PC-3 (cell line): ENCODE results near the gene LRRTM4. TPM values are rescaled to one million over a fixed set of nuclear protein-coding genes. Genes with fewer than 3 reads are reported as not detected.

Experiments used
- ATAC-seq: fragments of 200-7000 bp; cut with Tn5 transposase; 2 replicates; pipeline ENCODE4 v1.9.1; 2020; ENCODE audit warnings: mild to moderate bottlenecking, moderate library complexity
- BruUV-seq: library from RNA; stranded (reverse); fragments of 400-500 nt; replicated peaks from 2 replicates; lab custom pipeline; 2021; lab: Mats Ljungman, UMichigan
- CTCF ChIA-PET: fragments of 300-600 bp; sonication (Branson Sonifier 250); formaldehyde crosslinking; loops from one replicate; lab custom pipeline; 2022; ENCODE audit warnings: antibody characterized with exemption; lab: Charles Lee
- POLR2A ChIA-PET: fragments of 300-600 bp; sonication (Branson Sonifier 250); formaldehyde crosslinking; loops from one replicate; lab custom pipeline; 2022; ENCODE audit warnings: antibody characterized with exemption; ENCODE audit not compliant: unreplicated experiment; lab: Charles Lee
- DNase-seq: peaks from one replicate; pipeline ENCODE4 v3.0.0-alpha.2; 2015
- H2AFZ ChIP-seq: fragments of 300-600 bp; sonication (generic); 2 replicates; pipeline ENCODE4 v1.6.0; 2016; ENCODE audit warnings: antibody characterized with exemption, low read length
- H3F3A ChIP-seq: fragments of 300-600 bp; sonication (generic); one replicate; pipeline ENCODE4 v1.6.0; 2017; ENCODE audit warnings: antibody characterized with exemption, low read length, control low read depth, mild to moderate bottlenecking; ENCODE audit not compliant: unreplicated experiment
- H3K27ac ChIP-seq: fragments of 300-600 bp; sonication (generic); 2 replicates; pipeline ENCODE4 v1.5.1; 2016; ENCODE audit warnings: mild to moderate bottlenecking, low read length
- H3K27me3 ChIP-seq: fragments of 300-600 bp; sonication (generic); 2 replicates; pipeline ENCODE4 v1.6.1; 2016; ENCODE audit warnings: low read length, mixed read lengths
- H3K36me3 ChIP-seq: fragments of 300-600 bp; sonication (generic); 2 replicates; pipeline ENCODE4 v1.6.1; 2016; ENCODE audit warnings: low read depth, mixed run types, low read length, mixed read lengths
- H3K4me1 ChIP-seq: fragments of 300-600 bp; sonication (generic); 2 replicates; pipeline ENCODE4 v1.5.1; 2016; ENCODE audit warnings: low read length; ENCODE audit not compliant: insufficient read depth
- H3K4me2 ChIP-seq: fragments of 300-600 bp; sonication (generic); 2 replicates; pipeline ENCODE4 v1.6.0; 2016; ENCODE audit warnings: low read length
- H3K4me3 ChIP-seq: fragments of 300-600 bp; sonication (generic); 2 replicates; pipeline ENCODE4 v1.5.1; 2016; ENCODE audit warnings: mild to moderate bottlenecking, low read length, mixed read lengths
- H3K79me2 ChIP-seq: fragments of 300-600 bp; sonication (generic); 2 replicates; pipeline ENCODE4 v1.6.1; 2017; ENCODE audit warnings: low read length, mixed read lengths
- H3K9ac ChIP-seq: fragments of 300-600 bp; sonication (generic); 2 replicates; pipeline ENCODE4 v1.6.0; 2016; ENCODE audit warnings: mild to moderate bottlenecking, low read length
- H3K9me2 ChIP-seq: fragments of 300-600 bp; sonication (generic); replicated peaks from 2 replicates; pipeline ENCODE4 v1.6.1; 2016; ENCODE audit warnings: mixed run types, low read length, mixed read lengths
- H3K9me3 ChIP-seq: fragments of 300-600 bp; sonication (generic); 2 replicates; pipeline ENCODE4 v1.6.1; 2016; ENCODE audit warnings: low read length, mixed read lengths
- H4K20me1 ChIP-seq: fragments of 300-600 bp; sonication (generic); 2 replicates; pipeline ENCODE4 v1.6.1; 2016; ENCODE audit warnings: low read length, mixed read lengths
- CTCF ChIP-seq: fragments of 300-600 bp; sonication (generic); conservative IDR thresholded peaks from 2 replicates; pipeline ENCODE4 v1.5.1; 2017; ENCODE audit warnings: antibody characterized with exemption, low read depth, mild to moderate bottlenecking, low read length
- EZH2 ChIP-seq: fragments of 300-600 bp; sonication (generic); IDR thresholded peaks from one replicate; pipeline ENCODE4 v1.6.1; 2017; ENCODE audit warnings: antibody characterized with exemption, mild to moderate bottlenecking, low read length; ENCODE audit not compliant: unreplicated experiment
- EZH2phosphoT487 ChIP-seq: fragments of 300-600 bp; sonication (generic); IDR thresholded peaks from 2 replicates; pipeline ENCODE4 v1.6.1; 2018; ENCODE audit warnings: mild to moderate bottlenecking, antibody characterized with exemption, low read length, borderline replicate concordance
- intact Hi-C: fragments of 100-400 bp; cut with micrococcal nuclease; formaldehyde crosslinking; loops from 2 replicates; pipeline ENCODE4 v1.9.0; 2023
- total RNA-seq: library from RNA; depleted of rRNA; stranded (reverse); fragments of >200 nt; gene quantifications from 2 replicates; pipeline ENCODE4 v1.2.3, GENCODE V29; 2014

Gene LRRTM4
- total RNA-seq, 1 experiment from 2014 or later, result not detected

GRCh38 chr2:76745605-76746004 is 776.6 kb downstream of the LRRTM4 start:
- Histone ChIP-seq H3K36me3 (no peaks in the 10 kb centered on the region), H4K20me1 (no peaks in the 10 kb centered on the region), H3K27me3 (no peaks in the 10 kb centered on the region), H3K4me1 (no peaks in the 10 kb centered on the region), H3F3A (no peaks in the 10 kb centered on the region), H3K9ac (no peak overlapping the region), H2AFZ (no peak overlapping the region), H3K27ac (no peak overlapping the region), H3K9me2 (no peaks in the 10 kb centered on the region), H3K4me2 (no peak overlapping the region), H3K9me3 (no peaks in the 10 kb centered on the region), H3K79me2 (no peaks in the 10 kb centered on the region), H3K4me3 (no peak overlapping the region)
- no TSS peak for BruUV-seq
- DNase-seq (no peak), ATAC-seq (no peak)
- no peak for TF ChIP-seq EZH2
- no peak for TF ChIP-seq CTCF
- TF ChIP-seq EZH2phosphoT487, result no peak
- ChIA-PET POLR2A (no interaction called here), CTCF (no interaction called here)
- intact Hi-C loops, result no loop called here

- Histone ChIP-seq H3K36me3 (no peaks in the 10 kb centered on the region), H3K9ac (no peak overlapping the region), H3K79me2 (no peaks in the 10 kb centered on the region), H3K4me2 (no peak overlapping the region), H3K9me2 (no peaks in the 10 kb centered on the region), H3K27ac (no peak overlapping the region), H3K4me1 (no peaks in the 10 kb centered on the region), H3K4me3 (no peak overlapping the region), H4K20me1 (no peaks in the 10 kb centered on the region), H3F3A (no peaks in the 10 kb centered on the region), H2AFZ (no peak overlapping the region), H3K27me3 (no peaks in the 10 kb centered on the region), H3K9me3 (no peaks in the 10 kb centered on the region)
- intact Hi-C loops, result no loop called here
- CTCF ChIA-PET, result no interaction called here
- BruUV-seq, result no TSS peak
- DNase-seq (no peak), ATAC-seq (no peak)
- no peak for TF ChIP-seq EZH2
- no peak for TF ChIP-seq CTCF
- no peak for TF ChIP-seq EZH2phosphoT487
- POLR2A ChIA-PET, result no interaction called here
Measured at GRCh38 chr2:76737607-76738006, 784.6 kb downstream of the LRRTM4 start.

GRCh38 chr2:76733736-76734135 is 788.4 kb downstream of the LRRTM4 start:
- H3K4me2 ChIP-seq, result no peak overlapping the region
- H3K79me2 ChIP-seq, result no peaks in the 10 kb centered on the region
- intact Hi-C loops, result no loop called here
- H2AFZ ChIP-seq, result no peak overlapping the region
- no peaks in the 10 kb centered on the region for H4K20me1 ChIP-seq
- H3K4me3 ChIP-seq, result no peak overlapping the region
- H3K36me3 ChIP-seq, result no peaks in the 10 kb centered on the region
- H3K9ac ChIP-seq, result no peak overlapping the region
- no peak overlapping the region for H3K27ac ChIP-seq
- ATAC-seq (no peak), DNase-seq (no peak)
- no peaks in the 10 kb centered on the region for H3F3A ChIP-seq
- CTCF ChIA-PET, result no interaction called here
- TF ChIP-seq EZH2, result no peak
- TF ChIP-seq CTCF, result no peak
- TF ChIP-seq EZH2phosphoT487, result no peak
- H3K27me3 ChIP-seq, result no peaks in the 10 kb centered on the region
- POLR2A ChIA-PET, result no interaction called here
- H3K4me1 ChIP-seq, result no peaks in the 10 kb centered on the region
- no peaks in the 10 kb centered on the region for H3K9me3 ChIP-seq
- no peaks in the 10 kb centered on the region for H3K9me2 ChIP-seq
- BruUV-seq, result no TSS peak
